Activated B cell treated with CpG ODN at 0.5 μM for 24 hours (primary cell): Measurements from ENCODE around the gene GRIK4. TPM values are rescaled to one million over a fixed set of nuclear protein-coding genes. Genes with fewer than 3 reads are reported as not detected.

Source experiments
- ATAC-seq: fragments of 200-7000 bp; cut with Tn5 transposase; one replicate; pipeline ENCODE4 v1.10.0; 2021; ENCODE audit warnings: low read depth, mild to moderate bottlenecking, moderate library complexity
- CTCF ChIA-PET: fragments of 350-600 bp; sonication (Branson Sonifier 250); formaldehyde crosslinking; loops from one replicate; lab custom pipeline; 2021; ENCODE audit warnings: antibody characterized with exemption; lab: Charles Lee
- POLR2A ChIA-PET: fragments of 350-600 bp; sonication (Branson Sonifier 250); formaldehyde crosslinking; loops from one replicate; lab custom pipeline; 2021; ENCODE audit warnings: antibody characterized with exemption; lab: Charles Lee
- DNase-seq: peaks from one replicate; pipeline ENCODE4 v3.0.0; 2022
- H3K27ac Mint-ChIP-seq: one replicate; pipeline ENCODE4 v1.8.0; 2020; ENCODE audit warnings: mixed read lengths
- H3K27me3 Mint-ChIP-seq: one replicate; pipeline ENCODE4 v1.8.0; 2021; ENCODE audit warnings: mixed read lengths
- H3K36me3 Mint-ChIP-seq: one replicate; pipeline ENCODE4 v1.8.0; 2021; ENCODE audit warnings: low read depth, mixed read lengths
- H3K4me1 Mint-ChIP-seq: one replicate; pipeline ENCODE4 v1.8.0; 2021; ENCODE audit warnings: mixed read lengths
- H3K4me3 Mint-ChIP-seq: one replicate; pipeline ENCODE4 v1.8.0; 2020; ENCODE audit warnings: mild to moderate bottlenecking, mixed read lengths
- H3K9me3 Mint-ChIP-seq: one replicate; pipeline ENCODE4 v1.8.0; 2020; ENCODE audit warnings: mixed read lengths
- intact Hi-C: fragments of 100-400 bp; cut with micrococcal nuclease; formaldehyde crosslinking; loops from one replicate; pipeline ENCODE4 v1.15.1; 2024
- total RNA-seq: library from RNA; stranded (reverse); gene quantifications from 2 replicates; pipeline ENCODE4 v1.2.3, GENCODE V29; 2022
- TF ChIP-seq, protein P1 (sequence below): fragments of 200-600 bp; IDR thresholded peaks from one replicate; pipeline ENCODE4 v1.8.0; 2022; ENCODE audit warnings: antibody characterized with exemption, mild to moderate bottlenecking

The GRIK4 gene
- total RNA-seq, 1 donor from 2014 or later = not detected

DNA sequence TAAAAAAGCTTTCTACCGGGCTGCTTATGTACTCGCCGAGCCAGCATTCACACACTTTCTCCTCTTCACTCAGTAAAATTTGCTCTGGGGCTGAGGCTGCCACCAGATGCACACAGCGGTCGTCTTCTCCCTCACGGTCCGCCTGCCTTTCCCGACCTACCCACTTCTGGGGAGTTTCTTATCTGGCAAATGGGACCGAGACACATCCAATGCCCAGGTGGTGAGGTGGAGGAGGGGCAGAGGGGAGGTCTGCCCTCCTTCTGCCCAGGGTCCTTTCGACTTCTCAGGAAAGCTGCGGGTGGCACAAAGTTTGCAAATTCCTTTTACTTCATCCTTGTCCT is 43.9 kb downstream of the GRIK4 start:
- H3K9me3 Mint-ChIP-seq = no peaks in the 10 kb centered on the region
- H3K4me3 Mint-ChIP-seq = no peak overlapping the region
- TF ChIP-seq, protein P1, sequence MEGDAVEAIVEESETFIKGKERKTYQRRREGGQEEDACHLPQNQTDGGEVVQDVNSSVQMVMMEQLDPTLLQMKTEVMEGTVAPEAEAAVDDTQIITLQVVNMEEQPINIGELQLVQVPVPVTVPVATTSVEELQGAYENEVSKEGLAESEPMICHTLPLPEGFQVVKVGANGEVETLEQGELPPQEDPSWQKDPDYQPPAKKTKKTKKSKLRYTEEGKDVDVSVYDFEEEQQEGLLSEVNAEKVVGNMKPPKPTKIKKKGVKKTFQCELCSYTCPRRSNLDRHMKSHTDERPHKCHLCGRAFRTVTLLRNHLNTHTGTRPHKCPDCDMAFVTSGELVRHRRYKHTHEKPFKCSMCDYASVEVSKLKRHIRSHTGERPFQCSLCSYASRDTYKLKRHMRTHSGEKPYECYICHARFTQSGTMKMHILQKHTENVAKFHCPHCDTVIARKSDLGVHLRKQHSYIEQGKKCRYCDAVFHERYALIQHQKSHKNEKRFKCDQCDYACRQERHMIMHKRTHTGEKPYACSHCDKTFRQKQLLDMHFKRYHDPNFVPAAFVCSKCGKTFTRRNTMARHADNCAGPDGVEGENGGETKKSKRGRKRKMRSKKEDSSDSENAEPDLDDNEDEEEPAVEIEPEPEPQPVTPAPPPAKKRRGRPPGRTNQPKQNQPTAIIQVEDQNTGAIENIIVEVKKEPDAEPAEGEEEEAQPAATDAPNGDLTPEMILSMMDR = no peak
- ChIA-PET POLR2A (no interaction called here), CTCF (no interaction called here)
- intact Hi-C loops = no loop called here
- H3K36me3 Mint-ChIP-seq = no peaks in the 10 kb centered on the region
- no peak overlapping the region for H3K27ac Mint-ChIP-seq
- peaks cover 5% of the 10 kb centered on the region for H3K27me3 Mint-ChIP-seq
- DNase-seq = no peak
- ATAC-seq = no peak
- peaks cover 16% of the 10 kb centered on the region for H3K4me1 Mint-ChIP-seq

GRCh38 chr11:120556797-120557196 is 45.2 kb downstream of the GRIK4 start:
- Mint-ChIP-seq H3K4me3 (no peak overlapping the region), H3K36me3 (no peaks in the 10 kb centered on the region), H3K27me3 (peaks cover 12% of the 10 kb centered on the region), H3K27ac (no peak overlapping the region), H3K4me1 (peaks cover 16% of the 10 kb centered on the region), H3K9me3 (no peaks in the 10 kb centered on the region)
- no peak for ATAC-seq
- ChIA-PET POLR2A (no interaction called here), CTCF (no interaction called here)
- intact Hi-C loops = no loop called here
- TF ChIP-seq, protein P1 = no peak
- DNase-seq = no peak

GRCh38 chr11:120558744-120559431 is 47.3 kb downstream of the GRIK4 start:
- intact Hi-C loops = no loop called here
- POLR2A ChIA-PET = no interaction called here
- H3K27me3 Mint-ChIP-seq = peaks cover 29% of the 10 kb centered on the region

GRCh38 chr11:120561286-120561685 is 49.7 kb downstream of the GRIK4 start:
- POLR2A ChIA-PET = no interaction called here
- ATAC-seq (no peak), DNase-seq (no peak)
- Mint-ChIP-seq H3K27ac (no peak overlapping the region), H3K9me3 (no peaks in the 10 kb centered on the region), H3K4me3 (no peak overlapping the region), H3K4me1 (peaks cover 11% of the 10 kb centered on the region), H3K27me3 (peaks cover 29% of the 10 kb centered on the region), H3K36me3 (no peaks in the 10 kb centered on the region)
- intact Hi-C loops = no loop called here
- CTCF ChIA-PET = no interaction called here
- TF ChIP-seq, protein P1 = no peak

More at GRCh38 chr11:120558744-120559431, 47.3 kb downstream of the GRIK4 start:
- no peaks in the 10 kb centered on the region for H3K9me3 Mint-ChIP-seq
- H3K4me1 Mint-ChIP-seq = peaks cover 17% of the 10 kb centered on the region
- DNase-seq = no peak
- H3K27ac Mint-ChIP-seq = no peak overlapping the region
- CTCF ChIA-PET = no interaction called here
- no peak for ATAC-seq
- no peak overlapping the region for H3K4me3 Mint-ChIP-seq
- no peaks in the 10 kb centered on the region for H3K36me3 Mint-ChIP-seq
- TF ChIP-seq, protein P1 = no peak

- Mint-ChIP-seq H3K27ac (no peak overlapping the region), H3K9me3 (no peaks in the 10 kb centered on the region), H3K27me3 (peaks cover 36% of the 10 kb centered on the region), H3K36me3 (no peaks in the 10 kb centered on the region), H3K4me3 (no peak overlapping the region), H3K4me1 (peaks cover 11% of the 10 kb centered on the region)
- intact Hi-C loops = no loop called here
- DNase-seq (no peak), ATAC-seq (no peak)
- POLR2A ChIA-PET = no interaction called here
- TF ChIP-seq, protein P1 = no peak
- CTCF ChIA-PET = no interaction called here
Observed at GRCh38 chr11:120562806-120563425, 51.4 kb downstream of the GRIK4 start.
